C4-2B (cell line): Measurements from ENCODE around the gene PAXX.

Experiments used
- ZFX ChIP-seq: fragments of 450-650 bp; IDR thresholded peaks from 2 replicates; pipeline ENCODE4 v1.6.1; 2017
- TF ChIP-seq, protein P1 (sequence below): fragments of 450-650 bp; conservative IDR thresholded peaks from 2 replicates; pipeline ENCODE4 v1.5.1; 2017; ENCODE audit warnings: mild to moderate bottlenecking

GRCh38 chr9:136955943-136956335, 36.3 kb upstream of the PAXX start:
- TF ChIP-seq, protein P1, sequence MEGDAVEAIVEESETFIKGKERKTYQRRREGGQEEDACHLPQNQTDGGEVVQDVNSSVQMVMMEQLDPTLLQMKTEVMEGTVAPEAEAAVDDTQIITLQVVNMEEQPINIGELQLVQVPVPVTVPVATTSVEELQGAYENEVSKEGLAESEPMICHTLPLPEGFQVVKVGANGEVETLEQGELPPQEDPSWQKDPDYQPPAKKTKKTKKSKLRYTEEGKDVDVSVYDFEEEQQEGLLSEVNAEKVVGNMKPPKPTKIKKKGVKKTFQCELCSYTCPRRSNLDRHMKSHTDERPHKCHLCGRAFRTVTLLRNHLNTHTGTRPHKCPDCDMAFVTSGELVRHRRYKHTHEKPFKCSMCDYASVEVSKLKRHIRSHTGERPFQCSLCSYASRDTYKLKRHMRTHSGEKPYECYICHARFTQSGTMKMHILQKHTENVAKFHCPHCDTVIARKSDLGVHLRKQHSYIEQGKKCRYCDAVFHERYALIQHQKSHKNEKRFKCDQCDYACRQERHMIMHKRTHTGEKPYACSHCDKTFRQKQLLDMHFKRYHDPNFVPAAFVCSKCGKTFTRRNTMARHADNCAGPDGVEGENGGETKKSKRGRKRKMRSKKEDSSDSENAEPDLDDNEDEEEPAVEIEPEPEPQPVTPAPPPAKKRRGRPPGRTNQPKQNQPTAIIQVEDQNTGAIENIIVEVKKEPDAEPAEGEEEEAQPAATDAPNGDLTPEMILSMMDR = no peak
- TF ChIP-seq ZFX = no peak
